ENCODE data around the gene SFT2D1.
"Not testable (repeated sequence)": the region's sequence is repeated elsewhere in the genome, so short reads cannot be mapped to it uniquely, and the experiment has no call there.

Gene SFT2D1

GRCh38 chr6:166379103-166379586, 36.8 kb upstream of the SFT2D1 start:
- Histone ChIP-seq H3K4me3 (ENCODE audit: low read length) (no peak overlapping the region), H3K9me3 (ENCODE audit: low read length) (no peaks in the 10 kb centered on the region), H2AFZ (ENCODE audit: low read depth, low read length) (no peak overlapping the region), H3K36me3 (ENCODE audit: insufficient read depth, low read length) (no peaks in the 10 kb centered on the region), H3K27me3 (ENCODE audit: insufficient read depth, low read length) (no peaks in the 10 kb centered on the region), H3K4me1 (ENCODE audit: insufficient read depth, low read length) (peaks cover 13% of the 10 kb centered on the region)

GRCh38 chr6:166377721-166378120, 35.4 kb upstream of the SFT2D1 start:
- Histone ChIP-seq H3K4me1 (ENCODE audit: insufficient read depth, low read length) (peaks cover 10% of the 10 kb centered on the region), H3K9me3 (ENCODE audit: low read length) (no peaks in the 10 kb centered on the region), H2AFZ (ENCODE audit: low read depth, low read length) (no peak overlapping the region), H3K36me3 (ENCODE audit: insufficient read depth, low read length) (no peaks in the 10 kb centered on the region), H3K27me3 (ENCODE audit: insufficient read depth, low read length) (no peaks in the 10 kb centered on the region), H3K4me3 (ENCODE audit: low read length) (no peak overlapping the region)

GRCh38 chr6:166375013-166375412, 32.7 kb upstream of the SFT2D1 start:
- H3K4me3 ChIP-seq (ENCODE audit: low read length) = no peak overlapping the region

GRCh38 chr6:166370489-166370888, 28.1 kb upstream of the SFT2D1 start:
- Histone ChIP-seq H2AFZ (ENCODE audit: low read depth, low read length) (no peak overlapping the region), H3K4me3 (ENCODE audit: low read length) (no peak overlapping the region), H3K4me1 (ENCODE audit: insufficient read depth, low read length) (peaks cover 18% of the 10 kb centered on the region)

More at GRCh38 chr6:166375013-166375412, 32.7 kb upstream of the SFT2D1 start:
- no peaks in the 10 kb centered on the region for H3K9me3 ChIP-seq (ENCODE audit: low read length)
- no peaks in the 10 kb centered on the region for H3K27me3 ChIP-seq (ENCODE audit: insufficient read depth, low read length)
- no peaks in the 10 kb centered on the region for H3K36me3 ChIP-seq (ENCODE audit: insufficient read depth, low read length)
- no peak overlapping the region for H2AFZ ChIP-seq (ENCODE audit: low read depth, low read length)
- H3K4me1 ChIP-seq (ENCODE audit: insufficient read depth, low read length) = peaks cover 1% of the 10 kb centered on the region

GRCh38 chr6:166369782-166370181, 27.4 kb upstream of the SFT2D1 start:
- peaks cover 24% of the 10 kb centered on the region for H3K4me1 ChIP-seq (ENCODE audit: insufficient read depth, low read length)
- no peaks in the 10 kb centered on the region for H3K27me3 ChIP-seq (ENCODE audit: insufficient read depth, low read length)
- no peak overlapping the region for H2AFZ ChIP-seq (ENCODE audit: low read depth, low read length)
- H3K4me3 ChIP-seq (ENCODE audit: low read length) = no peak overlapping the region
- no peaks in the 10 kb centered on the region for H3K36me3 ChIP-seq (ENCODE audit: insufficient read depth, low read length)
- no peaks in the 10 kb centered on the region for H3K9me3 ChIP-seq (ENCODE audit: low read length)

More at GRCh38 chr6:166370489-166370888, 28.1 kb upstream of the SFT2D1 start:
- no peaks in the 10 kb centered on the region for H3K27me3 ChIP-seq (ENCODE audit: insufficient read depth, low read length)
- H3K36me3 ChIP-seq (ENCODE audit: insufficient read depth, low read length) = no peaks in the 10 kb centered on the region
- H3K9me3 ChIP-seq (ENCODE audit: low read length) = no peaks in the 10 kb centered on the region

GRCh38 chr6:166366921-166367320, 24.6 kb upstream of the SFT2D1 start:
- Histone ChIP-seq H2AFZ (ENCODE audit: low read depth, low read length) (no peak overlapping the region), H3K36me3 (ENCODE audit: insufficient read depth, low read length) (peaks cover 6% of the 10 kb centered on the region), H3K27me3 (ENCODE audit: insufficient read depth, low read length) (no peaks in the 10 kb centered on the region), H3K4me1 (ENCODE audit: insufficient read depth, low read length) (peaks cover 32% of the 10 kb centered on the region), H3K4me3 (ENCODE audit: low read length) (no peak overlapping the region), H3K9me3 (ENCODE audit: low read length) (no peaks in the 10 kb centered on the region)

- Histone ChIP-seq H3K4me3 (ENCODE audit: low read length) (no peak overlapping the region), H3K27me3 (ENCODE audit: insufficient read depth, low read length) (no peaks in the 10 kb centered on the region), H3K9me3 (ENCODE audit: low read length) (no peaks in the 10 kb centered on the region), H3K4me1 (ENCODE audit: insufficient read depth, low read length) (peaks cover 36% of the 10 kb centered on the region), H3K36me3 (ENCODE audit: insufficient read depth, low read length) (peaks cover 6% of the 10 kb centered on the region), H2AFZ (ENCODE audit: low read depth, low read length) (peak overlapping the region; percentile 13)
Observed at GRCh38 chr6:166365806-166366205, 23.5 kb upstream of the SFT2D1 start.

- H3K4me3 ChIP-seq (ENCODE audit: low read length) = no peak overlapping the region
- peaks cover 6% of the 10 kb centered on the region for H3K36me3 ChIP-seq (ENCODE audit: insufficient read depth, low read length)
- H2AFZ ChIP-seq (ENCODE audit: low read depth, low read length) = peak overlapping the region; percentile 13
Observed at GRCh38 chr6:166365221-166365620, 22.9 kb upstream of the SFT2D1 start.

GRCh38 chr6:166364456-166364855, 22.1 kb upstream of the SFT2D1 start:
- Histone ChIP-seq H3K27me3 (ENCODE audit: insufficient read depth, low read length) (no peaks in the 10 kb centered on the region), H3K4me1 (ENCODE audit: insufficient read depth, low read length) (peaks cover 33% of the 10 kb centered on the region)

More at GRCh38 chr6:166365221-166365620, 22.9 kb upstream of the SFT2D1 start:
- H3K9me3 ChIP-seq (ENCODE audit: low read length) = no peaks in the 10 kb centered on the region
- H3K4me1 ChIP-seq (ENCODE audit: insufficient read depth, low read length) = peaks cover 39% of the 10 kb centered on the region
- H3K27me3 ChIP-seq (ENCODE audit: insufficient read depth, low read length) = no peaks in the 10 kb centered on the region

GRCh38 chr6:166362427-166362826, 20.1 kb upstream of the SFT2D1 start:
- not testable (repeated sequence) for H3K4me3 ChIP-seq (ENCODE audit: low read length); H3K27me3 ChIP-seq (ENCODE audit: insufficient read depth, low read length); H3K36me3 ChIP-seq (ENCODE audit: insufficient read depth, low read length); H3K9me3 ChIP-seq (ENCODE audit: low read length); H2AFZ ChIP-seq (ENCODE audit: low read depth, low read length)
- peaks cover 33% of the 10 kb centered on the region for H3K4me1 ChIP-seq (ENCODE audit: insufficient read depth, low read length)

More at GRCh38 chr6:166364456-166364855, 22.1 kb upstream of the SFT2D1 start:
- H3K36me3 ChIP-seq (ENCODE audit: insufficient read depth, low read length) = peaks cover 6% of the 10 kb centered on the region
- H2AFZ ChIP-seq (ENCODE audit: low read depth, low read length) = no peak overlapping the region
- H3K4me3 ChIP-seq (ENCODE audit: low read length) = no peak overlapping the region
- no peaks in the 10 kb centered on the region for H3K9me3 ChIP-seq (ENCODE audit: low read length)

GRCh38 chr6:166361077-166361429, 18.7 kb upstream of the SFT2D1 start:
- Histone ChIP-seq H3K9me3 (ENCODE audit: low read length) (no peaks in the 10 kb centered on the region), H3K27me3 (ENCODE audit: insufficient read depth, low read length) (no peaks in the 10 kb centered on the region), H3K36me3 (ENCODE audit: insufficient read depth, low read length) (peaks cover 6% of the 10 kb centered on the region), H3K4me1 (ENCODE audit: insufficient read depth, low read length) (peaks cover 27% of the 10 kb centered on the region), H3K4me3 (ENCODE audit: low read length) (no peak overlapping the region), H2AFZ (ENCODE audit: low read depth, low read length) (no peak overlapping the region)

GRCh38 chr6:166360243-166361076, 18.1 kb upstream of the SFT2D1 start:
- Histone ChIP-seq H3K4me1 (ENCODE audit: insufficient read depth, low read length) (peaks cover 21% of the 10 kb centered on the region), H3K9me3 (ENCODE audit: low read length) (no peaks in the 10 kb centered on the region), H3K36me3 (ENCODE audit: insufficient read depth, low read length) (peaks cover 6% of the 10 kb centered on the region), H3K27me3 (ENCODE audit: insufficient read depth, low read length) (no peaks in the 10 kb centered on the region), H2AFZ (ENCODE audit: low read depth, low read length) (no peak overlapping the region), H3K4me3 (ENCODE audit: low read length) (no peak overlapping the region)

GRCh38 chr6:166355552-166355951, 13.2 kb upstream of the SFT2D1 start:
- H2AFZ ChIP-seq (ENCODE audit: low read depth, low read length) = no peak overlapping the region
- H3K9me3 ChIP-seq (ENCODE audit: low read length) = no peaks in the 10 kb centered on the region
- H3K4me3 ChIP-seq (ENCODE audit: low read length) = no peak overlapping the region

More at GRCh38 chr6:166355552-166355951, 13.2 kb upstream of the SFT2D1 start:
- no peaks in the 10 kb centered on the region for H3K27me3 ChIP-seq (ENCODE audit: insufficient read depth, low read length)
- peaks cover 22% of the 10 kb centered on the region for H3K4me1 ChIP-seq (ENCODE audit: insufficient read depth, low read length)
- H3K36me3 ChIP-seq (ENCODE audit: insufficient read depth, low read length) = no peaks in the 10 kb centered on the region

All from neuron (in vitro differentiated cells).